PC-9 (cell line): ENCODE measurements around the gene SPECC1L. TPM values are rescaled to one million over a fixed set of nuclear protein-coding genes. Genes with fewer than 3 reads are reported as not detected.
A peak's percentile ranks its signal among the peaks of the same experiment; 100 is the strongest.

Source experiments
- BruUV-seq: library from RNA; stranded (reverse); fragments of 400-500 nt; replicated peaks from 2 replicates; lab custom pipeline; 2021; lab: Mats Ljungman, UMichigan
- CTCF ChIA-PET: fragments of 300-600 bp; sonication (Branson Sonifier 250); formaldehyde crosslinking; loops from one replicate; lab custom pipeline; 2022; ENCODE audit warnings: antibody characterized with exemption; lab: Charles Lee
- POLR2A ChIA-PET: fragments of 300-600 bp; sonication (Branson Sonifier 250); formaldehyde crosslinking; loops from one replicate; lab custom pipeline; 2022; ENCODE audit warnings: antibody characterized with exemption; ENCODE audit not compliant: unreplicated experiment; lab: Charles Lee
- DNase-seq, 2 experiments: peaks; one replicate each; pipeline versions ENCODE4 v3.0.0 to v3.0.0-alpha.2; 2015 to 2022; ENCODE audit warnings: mixed read lengths in 1 of 2
- H2AFZ ChIP-seq: fragments of 200-600 bp; sonication (generic); 2 replicates; pipeline ENCODE4 v1.8.1; 2017; ENCODE audit warnings: antibody characterized with exemption
- H3F3A ChIP-seq: fragments of 200-600 bp; sonication (generic); 2 replicates; pipeline ENCODE4 v1.8.1; 2017; ENCODE audit warnings: antibody characterized with exemption, mild to moderate bottlenecking, low read depth; ENCODE audit not compliant: insufficient read depth
- H3K27ac ChIP-seq: fragments of 200-600 bp; sonication (generic); 2 replicates; pipeline ENCODE4 v1.6.1; 2016; ENCODE audit warnings: mixed run types
- H3K27me3 ChIP-seq: fragments of 200-600 bp; sonication (generic); 2 replicates; pipeline ENCODE4 v1.6.1; 2016; ENCODE audit warnings: low read depth, mixed run types; ENCODE audit not compliant: insufficient read depth
- H3K36me3 ChIP-seq: fragments of 200-600 bp; sonication (generic); 2 replicates; pipeline ENCODE4 v1.6.1; 2016; ENCODE audit warnings: low read depth, mixed run types
- H3K4me1 ChIP-seq: fragments of 200-600 bp; sonication (generic); replicated peaks from 2 replicates; pipeline ENCODE4 v1.6.1; 2016; ENCODE audit warnings: mixed run types; ENCODE audit not compliant: insufficient read depth
- H3K4me2 ChIP-seq: fragments of 200-600 bp; sonication (generic); 2 replicates; pipeline ENCODE4 v1.6.1; 2017; ENCODE audit warnings: mixed run types
- H3K4me3 ChIP-seq: fragments of 200-600 bp; sonication (generic); 2 replicates; pipeline ENCODE4 v1.6.1; 2016; ENCODE audit warnings: mixed run types
- H3K79me2 ChIP-seq: fragments of 200-600 bp; sonication (generic); 2 replicates; pipeline ENCODE4 v1.6.1; 2017; ENCODE audit warnings: low read depth, mixed run types
- H3K9me2 ChIP-seq: fragments of 200-600 bp; sonication (generic); 2 replicates; pipeline ENCODE4 v1.8.1; 2017; ENCODE audit warnings: mild to moderate bottlenecking; ENCODE audit not compliant: insufficient read depth
- H3K9me3 ChIP-seq: fragments of 200-600 bp; sonication (generic); 2 replicates; pipeline ENCODE4 v1.8.1; 2016; ENCODE audit warnings: low read depth; ENCODE audit not compliant: insufficient read depth
- H4K20me1 ChIP-seq: fragments of 200-600 bp; sonication (generic); 2 replicates; pipeline ENCODE4 v1.8.1; 2017; ENCODE audit not compliant: insufficient read depth
- CTCF ChIP-seq: fragments of 200-600 bp; sonication (generic); conservative IDR thresholded peaks from 2 replicates; pipeline ENCODE4 v1.6.1; 2017; ENCODE audit warnings: mixed run types, antibody characterized with exemption, mild to moderate bottlenecking, moderate library complexity
- EZH2 ChIP-seq: fragments of 200-600 bp; sonication (generic); IDR thresholded peaks from 2 replicates; pipeline ENCODE4 v1.8.0; 2017; ENCODE audit warnings: antibody characterized with exemption, low read depth
- intact Hi-C: fragments of 100-400 bp; cut with micrococcal nuclease; formaldehyde crosslinking; loops from one replicate; pipeline ENCODE4 v1.10.0; 2022; ENCODE audit not compliant: unreplicated experiment
- total RNA-seq: library from RNA; stranded (reverse); gene quantifications from 2 replicates; pipeline ENCODE4 v1.2.3, GENCODE V29; 2021

SPECC1L gene
- total RNA-seq, 1 experiment from 2014 or later, result 38.9 TPM

DNA sequence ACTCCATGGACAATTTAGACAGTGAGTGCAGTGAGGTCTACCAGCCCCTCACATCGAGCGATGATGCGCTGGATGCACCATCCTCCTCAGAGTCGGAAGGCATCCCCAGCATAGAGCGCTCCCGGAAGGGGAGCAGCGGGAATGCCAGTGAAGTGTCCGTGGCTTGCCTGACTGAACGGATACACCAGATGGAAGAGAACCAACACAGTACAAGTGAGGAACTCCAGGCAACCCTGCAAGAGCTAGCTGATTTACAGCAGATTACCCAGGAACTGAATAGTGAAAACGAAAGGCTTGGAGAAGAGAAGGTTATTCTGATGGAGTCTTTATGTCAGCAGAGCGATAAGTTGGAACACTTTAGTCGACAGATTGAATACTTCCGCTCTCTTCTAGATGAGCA, 51.4 kb downstream of the SPECC1L start:
- peaks cover 19% of the 10 kb centered on the region; the same call in 1 of the 2 replicates for H3F3A ChIP-seq
- no peak overlapping the region for H3K4me2 ChIP-seq
- H3K36me3 ChIP-seq, result peaks cover 21% of the 10 kb centered on the region
- BruUV-seq, result no TSS peak
- no peaks in the 10 kb centered on the region; the same call in 1 of the 2 replicates for H4K20me1 ChIP-seq
- no peaks in the 10 kb centered on the region for H3K27me3 ChIP-seq
- H3K79me2 ChIP-seq, result no peaks in the 10 kb centered on the region
- ChIA-PET CTCF (no interaction called here), POLR2A (interaction anchor here (0.6 kb wide), 1 partner anchor 472 kb away, joined by 4 read pairs; no protein-coding TSS in a partner anchor)
- no peaks in the 10 kb centered on the region for H3K9me2 ChIP-seq
- no peak for DNase-seq
- intact Hi-C loops, result loop anchor here (10.0 kb wide), 1 partner anchor 203 kb away; no protein-coding TSS in a partner anchor
- no peak for TF ChIP-seq CTCF
- no peak for TF ChIP-seq EZH2
- H3K9me3 ChIP-seq, result no peaks in the 10 kb centered on the region
- no peak overlapping the region for H3K27ac ChIP-seq
- H2AFZ ChIP-seq, result no peak overlapping the region
- H3K4me1 ChIP-seq, result no peaks in the 10 kb centered on the region
- H3K4me3 ChIP-seq, result no peak overlapping the region

DNA sequence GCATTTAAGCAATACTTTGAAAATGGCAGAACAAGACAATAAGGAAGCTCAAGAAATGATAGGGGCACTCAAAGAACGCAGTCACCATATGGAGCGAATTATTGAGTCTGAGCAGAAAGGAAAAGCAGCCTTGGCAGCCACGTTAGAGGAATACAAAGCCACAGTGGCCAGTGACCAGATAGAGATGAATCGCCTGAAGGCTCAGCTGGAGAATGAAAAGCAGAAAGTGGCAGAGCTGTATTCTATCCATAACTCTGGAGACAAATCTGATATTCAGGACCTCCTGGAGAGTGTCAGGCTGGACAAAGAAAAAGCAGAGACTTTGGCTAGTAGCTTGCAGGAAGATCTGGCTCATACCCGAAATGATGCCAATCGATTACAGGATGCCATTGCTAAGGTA, 51.9 kb downstream of the SPECC1L start:
- Histone ChIP-seq H3K4me3 (no peak overlapping the region), H3K27ac (no peak overlapping the region), H3K4me2 (no peak overlapping the region), H3K79me2 (no peaks in the 10 kb centered on the region), H3K36me3 (peaks cover 21% of the 10 kb centered on the region), H4K20me1 (no peaks in the 10 kb centered on the region; the same call in 1 of the 2 replicates), H3K9me3 (no peaks in the 10 kb centered on the region), H2AFZ (no peak overlapping the region), H3F3A (peaks cover 19% of the 10 kb centered on the region; the same call in 1 of the 2 replicates), H3K9me2 (no peaks in the 10 kb centered on the region), H3K27me3 (no peaks in the 10 kb centered on the region), H3K4me1 (no peaks in the 10 kb centered on the region)
- ChIA-PET POLR2A (interaction anchor here (0.6 kb wide), 1 partner anchor 50 kb away, joined by 4 read pairs; no protein-coding TSS in a partner anchor), CTCF (no interaction called here)
- DNase-seq, result no peak
- intact Hi-C loops, result loop anchor here (10.0 kb wide), 1 partner anchor 202 kb away; no protein-coding TSS in a partner anchor
- BruUV-seq, result TSS peak; percentile 11
- TF ChIP-seq EZH2 (no peak), CTCF (no peak)

GRCh38 chr22:24323233-24323632, 52.6 kb downstream of the SPECC1L start:
- peaks cover 19% of the 10 kb centered on the region; the same call in 1 of the 2 replicates for H3F3A ChIP-seq
- H3K27me3 ChIP-seq, result no peaks in the 10 kb centered on the region
- H3K4me2 ChIP-seq, result no peak overlapping the region
- H3K9me2 ChIP-seq, result no peaks in the 10 kb centered on the region
- no peak overlapping the region for H2AFZ ChIP-seq
- H3K4me3 ChIP-seq, result no peak overlapping the region
- intact Hi-C loops, result loop anchor here (10.0 kb wide), 1 partner anchor 202 kb away; no protein-coding TSS in a partner anchor
- H3K36me3 ChIP-seq, result peaks cover 21% of the 10 kb centered on the region
- no peak for DNase-seq
- no peaks in the 10 kb centered on the region for H3K4me1 ChIP-seq
- no peaks in the 10 kb centered on the region for H3K79me2 ChIP-seq
- no peak overlapping the region for H3K27ac ChIP-seq
- TF ChIP-seq EZH2 (no peak), CTCF (no peak)
- no TSS peak for BruUV-seq
- no peaks in the 10 kb centered on the region; the same call in 1 of the 2 replicates for H4K20me1 ChIP-seq
- ChIA-PET CTCF (no interaction called here), POLR2A (interaction anchor here (0.6 kb wide), 1 partner anchor 49 kb away, joined by 4 read pairs; no protein-coding TSS in a partner anchor)
- no peaks in the 10 kb centered on the region for H3K9me3 ChIP-seq
